ENCODE measurements around the gene UCHL1.

Gene UCHL1

DNA sequence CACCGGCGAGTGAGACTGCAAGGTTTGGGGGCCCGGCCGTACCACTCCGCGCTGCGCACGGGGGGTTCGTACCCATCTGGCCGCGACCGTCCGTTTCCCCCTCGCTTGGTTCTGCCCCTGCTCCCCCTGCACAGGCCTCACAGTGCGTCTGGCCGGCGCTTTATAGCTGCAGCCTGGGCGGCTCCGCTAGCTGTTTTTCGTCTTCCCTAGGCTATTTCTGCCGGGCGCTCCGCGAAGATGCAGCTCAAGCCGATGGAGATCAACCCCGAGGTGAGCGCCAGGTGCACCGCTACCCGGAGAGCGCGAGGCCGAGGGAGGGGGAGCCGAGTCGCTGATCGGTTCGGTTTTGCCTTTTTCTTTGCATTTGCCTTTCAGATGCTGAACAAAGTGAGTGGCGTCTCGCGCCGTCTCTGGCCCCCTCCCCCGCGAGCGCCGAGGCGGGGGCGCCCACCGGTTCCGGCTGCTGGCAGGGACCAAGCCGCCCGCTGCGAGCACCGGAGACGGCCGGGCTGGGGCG is at the start of gene UCHL1:
UCHL1 (plus strand) TSS at position 189 of the 517 bp plus-strand sequence; CDS start at position 238, 49 bp downstream.
- DNase-seq (ENCODE audit: low read depth), result no peak

DNA sequence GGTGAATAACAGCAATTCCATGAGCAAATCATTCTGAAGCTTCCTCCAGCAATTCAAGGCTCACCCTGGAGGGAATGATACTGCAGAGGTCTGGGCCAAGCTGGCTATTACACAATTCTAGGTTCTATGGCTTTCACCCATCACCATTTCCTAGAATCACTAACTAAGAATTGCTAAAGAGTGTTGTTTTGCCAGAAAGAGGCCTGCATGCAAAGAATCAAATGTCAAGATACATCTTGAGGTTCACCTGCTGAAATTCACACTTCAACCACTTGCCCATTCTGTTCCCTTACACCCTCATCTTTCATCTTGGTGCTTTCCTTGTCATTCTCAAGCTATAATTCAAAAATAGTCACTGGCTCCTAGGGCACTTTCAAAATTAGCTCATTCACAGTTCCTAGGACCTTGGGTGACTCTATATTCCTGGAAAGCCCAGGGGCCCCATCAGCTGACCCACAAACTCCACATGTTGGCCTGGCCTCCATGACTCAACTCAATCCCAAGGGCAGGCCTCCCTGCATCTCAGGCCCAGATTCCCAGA is 49.4 kb upstream of the UCHL1 start:
- DNase-seq (ENCODE audit: low read depth), result no peak

GRCh38 chr4:41209187-41209586 is 47.5 kb upstream of the UCHL1 start:
- DNase-seq (ENCODE audit: low read depth), result no peak

DNA sequence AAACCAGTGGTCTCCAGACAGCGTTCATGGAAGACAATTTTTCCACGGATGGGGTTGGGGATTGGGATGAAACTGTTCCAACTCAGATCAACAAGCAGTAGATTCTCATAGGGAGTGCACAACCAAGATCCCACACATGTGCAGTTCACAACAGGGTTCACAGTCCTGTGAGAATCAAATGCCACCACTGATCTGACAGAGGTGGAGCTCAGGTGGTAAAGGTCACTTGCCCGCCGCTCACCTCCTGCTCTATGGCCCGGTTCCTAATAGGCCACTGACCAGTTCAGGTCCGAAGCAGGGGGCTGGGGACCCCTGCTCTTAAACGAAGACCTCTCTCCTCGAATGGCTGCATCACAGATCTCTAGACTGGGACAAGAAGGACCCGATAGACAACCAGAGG is 46.8 kb upstream of the UCHL1 start:
- DNase-seq (ENCODE audit: low read depth), result no peak

- DNase-seq (ENCODE audit: low read depth), result no peak
These were observed 44.6 kb upstream of the UCHL1 start for GRCh38 chr4:41211951-41212615.

DNA sequence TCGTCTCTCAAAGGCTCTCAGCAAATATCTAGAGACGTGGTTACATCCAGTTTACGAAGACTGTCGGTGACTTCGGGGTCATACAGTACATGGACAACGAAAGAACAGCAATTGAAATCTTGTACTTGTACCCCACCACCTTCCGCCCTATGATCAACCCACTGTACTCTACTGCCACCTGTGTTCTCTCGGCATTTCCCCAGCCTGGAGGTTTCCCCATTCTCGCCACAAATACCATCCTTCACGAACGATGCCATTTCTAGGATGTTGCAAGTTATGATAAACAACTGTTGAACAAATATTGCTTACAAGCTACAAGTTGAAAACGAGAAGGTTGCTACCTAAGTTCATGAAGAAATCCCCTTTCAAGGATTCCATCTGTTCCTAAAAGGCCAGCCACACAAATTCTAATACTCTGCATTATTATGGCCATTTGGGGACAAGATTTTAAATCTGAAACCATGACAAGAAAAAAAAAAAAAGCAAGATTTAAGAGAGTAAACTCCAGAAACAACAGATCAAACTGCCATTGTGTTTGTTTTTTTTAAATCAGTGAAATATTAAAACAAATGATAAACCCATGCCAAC is 44.0 kb upstream of the UCHL1 start:
- no peak for DNase-seq (ENCODE audit: low read depth)

- DNase-seq (ENCODE audit: low read depth), result no peak
These were observed 43.0 kb upstream of the UCHL1 start for GRCh38 chr4:41213625-41214135.

GRCh38 chr4:41214136-41214824 is 42.4 kb upstream of the UCHL1 start, which contains the start of gene APBB2:
TSS of gene APBB2 (minus strand) at chr4:41214542. CDS start at chr4:41033254, 181,288 bp downstream.
- DNase-seq (ENCODE audit: low read depth), result no peak

- no peak for DNase-seq (ENCODE audit: low read depth)
These were observed 41.9 kb upstream of the UCHL1 start for GRCh38 chr4:41214825-41215146.

GRCh38 chr4:41215155-41215554 is 41.6 kb upstream of the UCHL1 start:
- no peak for DNase-seq (ENCODE audit: low read depth)

- no peak for DNase-seq (ENCODE audit: low read depth)
These were observed 40.8 kb upstream of the UCHL1 start for GRCh38 chr4:41215969-41216293.

GRCh38 chr4:41216294-41217019 is 40.3 kb upstream of the UCHL1 start:
- DNase-seq (ENCODE audit: low read depth), result no peak

DNA sequence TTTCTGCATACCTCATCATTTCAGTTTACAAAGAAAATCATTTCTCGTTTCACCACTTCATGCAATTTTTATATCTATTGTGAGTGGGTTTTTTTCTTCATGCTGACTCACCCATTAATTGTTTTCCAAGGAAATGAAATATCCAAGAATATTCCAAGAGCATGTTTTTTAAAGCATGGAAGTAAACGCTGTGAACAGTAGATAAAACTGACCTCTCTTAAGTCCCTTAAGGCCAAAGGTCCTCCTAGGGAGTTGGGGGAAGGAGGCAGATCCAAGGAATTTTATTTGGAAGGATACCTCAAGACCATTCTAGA is 39.8 kb upstream of the UCHL1 start:
- no peak for DNase-seq (ENCODE audit: low read depth)

DNA sequence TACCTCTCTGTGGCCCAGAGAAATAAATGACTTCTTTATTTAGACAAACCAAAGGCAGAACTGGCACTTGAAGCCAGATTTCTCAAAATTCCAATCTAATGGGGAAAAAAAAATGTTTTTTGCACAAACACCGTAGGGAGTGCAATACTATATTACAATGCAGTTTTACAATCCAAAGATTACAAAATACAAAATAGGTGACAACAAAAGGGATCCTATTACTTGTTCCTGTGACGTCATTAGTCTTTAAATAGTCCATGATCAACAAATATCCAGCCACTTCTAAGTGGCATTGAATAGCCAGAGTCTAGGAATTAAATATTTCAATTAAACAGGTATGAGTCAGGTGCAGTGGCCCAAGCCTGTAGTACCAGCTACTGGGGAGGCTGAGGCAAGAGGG is 39.4 kb upstream of the UCHL1 start:
- no peak for DNase-seq (ENCODE audit: low read depth)

- DNase-seq (ENCODE audit: low read depth), result no peak
These were observed 38.0 kb upstream of the UCHL1 start for GRCh38 chr4:41218703-41219102.

DNA sequence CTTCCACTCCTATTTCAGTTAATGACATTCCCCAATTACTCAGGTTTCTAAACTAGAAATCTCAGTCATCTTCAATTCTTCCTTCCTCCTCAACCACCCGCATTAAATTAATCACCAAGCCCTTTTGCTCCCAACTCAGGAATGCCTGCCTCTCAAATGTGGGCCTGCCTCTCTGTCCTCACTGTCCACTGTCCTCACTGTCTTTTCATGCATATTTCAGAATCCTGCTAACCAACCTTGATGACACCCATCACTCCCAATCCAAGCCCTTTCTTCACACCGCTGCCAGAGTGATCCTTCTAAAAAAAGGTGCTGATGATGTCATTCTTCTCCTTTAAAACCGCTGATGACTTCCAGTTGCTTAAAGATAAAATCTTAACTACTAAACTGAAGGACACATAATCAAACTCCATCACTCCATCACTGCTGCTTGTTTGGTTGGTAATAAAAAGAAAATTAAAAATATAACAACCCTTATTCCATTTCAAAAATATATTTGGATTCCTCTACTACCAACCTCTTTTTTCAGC is 37.2 kb upstream of the UCHL1 start:
- DNase-seq (ENCODE audit: low read depth), result no peak

DNA sequence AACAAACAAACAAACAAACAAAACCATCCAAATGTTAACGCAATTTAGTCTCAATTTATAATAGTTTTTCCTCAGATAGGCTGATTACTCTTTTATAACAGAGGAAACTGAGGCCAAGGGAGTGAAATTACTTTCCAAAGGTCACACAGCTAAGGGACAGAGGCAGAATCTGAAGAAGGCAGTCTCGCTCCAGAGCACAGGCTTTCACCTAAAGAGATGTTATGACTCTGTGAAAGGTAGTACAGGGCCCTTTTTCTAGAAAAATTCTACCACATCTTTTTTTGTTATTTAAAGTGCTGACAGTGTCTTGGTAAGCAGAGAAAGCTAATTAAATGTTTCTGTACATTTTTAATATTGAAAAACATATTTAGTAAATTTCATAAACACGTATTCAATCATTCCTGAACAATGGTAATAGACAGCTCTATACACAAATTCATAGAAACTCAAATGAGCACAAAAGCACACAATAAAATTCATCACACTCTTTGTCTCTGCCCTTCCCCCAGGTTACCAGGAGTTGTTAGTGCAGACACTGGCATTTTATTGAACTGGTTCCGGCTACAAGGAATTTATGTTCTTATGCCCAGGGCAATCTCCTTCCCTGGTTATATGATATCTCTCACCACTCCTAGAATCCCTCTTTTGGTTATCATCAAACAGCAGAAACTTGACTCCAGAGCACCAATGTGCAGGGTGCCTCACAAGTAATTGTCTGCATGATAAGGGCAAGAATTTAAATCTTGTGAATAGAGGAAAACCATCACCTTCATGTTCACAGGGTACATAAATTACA is 34.7 kb upstream of the UCHL1 start:
- no peak for DNase-seq (ENCODE audit: low read depth)

DNA sequence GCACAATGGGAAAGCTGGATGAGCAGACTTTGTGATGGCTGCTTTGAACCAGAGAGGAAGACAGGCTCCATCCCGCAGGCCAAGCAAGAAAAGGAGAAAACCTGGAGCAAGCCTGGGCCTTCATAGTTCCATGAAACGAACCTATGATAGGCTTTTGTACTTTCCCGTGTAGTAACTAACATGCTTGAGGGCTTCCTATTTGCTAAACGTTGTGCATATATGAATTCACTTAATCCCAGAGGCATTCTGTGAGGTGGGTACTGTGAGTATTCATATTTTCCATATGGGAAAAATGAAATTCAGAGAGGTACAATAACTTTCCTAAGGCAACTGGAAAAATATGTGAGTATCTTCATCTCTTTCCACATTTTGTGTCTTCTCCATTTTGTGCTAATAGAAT is 28.8 kb upstream of the UCHL1 start:
- DNase-seq (ENCODE audit: low read depth), result no peak

GRCh38 chr4:41232406-41232805 is 24.3 kb upstream of the UCHL1 start:
- no peak for DNase-seq (ENCODE audit: low read depth)

GRCh38 chr4:41232856-41233255 is 23.9 kb upstream of the UCHL1 start:
- no peak for DNase-seq (ENCODE audit: low read depth)

- no peak for DNase-seq (ENCODE audit: low read depth)
These were observed 20.7 kb upstream of the UCHL1 start for GRCh38 chr4:41236032-41236431.

Measured in T-helper 22 cell (primary cell).